Measurements from ENCODE around the gene WDR76. TPM values are rescaled to one million over a fixed set of nuclear protein-coding genes. Genes with fewer than 3 reads are reported as not detected.
A peak's percentile ranks its signal among the peaks of the same experiment; 100 is the strongest.
"Not testable (repeated sequence)": the region's sequence is repeated elsewhere in the genome, so short reads cannot be mapped to it uniquely, and the experiment has no call there.

Gene WDR76
- total RNA-seq, 1 experiment from 2014 or later = 30.7 TPM

DNA sequence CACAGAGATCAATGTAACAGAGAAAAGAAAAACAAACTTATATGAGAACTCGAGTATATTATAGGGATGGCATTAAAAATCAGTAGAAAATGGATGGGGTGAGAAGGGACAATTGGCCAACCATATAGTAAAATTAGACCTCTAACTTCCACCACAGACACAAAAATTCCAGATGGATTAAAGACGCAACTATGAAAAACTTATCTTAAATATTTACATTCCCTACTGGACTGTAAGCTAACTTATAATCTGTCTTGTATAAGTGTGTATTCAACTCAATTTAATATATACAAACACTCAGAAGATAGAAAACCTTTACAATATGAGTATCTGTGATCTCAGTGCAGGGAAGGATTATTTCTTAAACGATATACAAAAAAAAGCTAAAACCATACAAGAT, 5.3 kb upstream of the WDR76 start:
- no peak for DNase-seq (ENCODE audit: low read depth)

DNA sequence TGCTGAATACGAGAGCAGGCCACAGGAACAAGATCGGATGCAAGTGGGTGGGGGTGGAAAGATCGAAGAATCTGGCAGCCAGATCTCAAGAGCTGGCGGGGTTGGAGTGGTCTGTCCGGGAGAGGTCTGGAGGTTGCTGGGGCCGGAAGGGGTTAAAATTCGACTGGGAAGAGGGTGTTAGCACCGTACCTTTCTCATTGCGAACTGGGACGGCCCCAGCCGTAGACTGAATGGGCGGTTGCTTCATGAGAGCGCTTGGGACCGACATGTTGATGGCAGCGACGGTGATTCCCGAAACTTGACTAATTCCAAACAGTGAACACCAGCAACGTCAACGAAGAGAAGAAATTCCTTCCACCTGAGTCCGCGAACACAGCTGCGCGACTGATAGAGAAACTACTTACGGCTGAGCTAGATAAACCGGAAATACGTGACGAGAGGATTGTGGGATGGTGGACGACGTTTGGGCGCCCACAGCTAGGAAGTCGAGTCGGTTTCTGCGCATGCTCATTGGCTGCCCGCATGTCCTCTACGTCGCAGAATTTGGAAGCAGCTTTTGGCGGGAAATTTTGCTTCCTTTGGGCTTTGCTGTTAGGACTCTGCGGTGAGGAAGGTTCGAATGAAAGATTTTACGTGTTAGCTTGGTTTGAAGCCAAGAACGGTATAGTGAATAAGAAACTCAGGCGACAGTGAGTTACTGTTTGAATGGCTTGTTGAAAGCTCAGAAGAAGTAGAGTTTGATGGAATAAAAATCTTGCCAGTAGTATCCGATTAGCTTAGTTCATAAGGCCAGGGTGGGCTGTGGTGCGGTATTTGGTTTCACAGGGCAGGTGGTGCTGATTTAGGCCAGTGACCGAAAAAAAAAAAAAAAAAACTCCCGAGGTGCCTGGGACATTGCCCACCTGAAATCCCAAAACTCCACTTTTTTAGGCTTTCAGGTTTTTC, 2.2 kb upstream of the WDR76 start, which contains the start of gene MFAP1:
TSS of gene MFAP1 (minus strand) at position 389 of the 945 bp plus-strand sequence. CDS start at position 268, 121 bp downstream.
- DNase-seq (ENCODE audit: low read depth) = peak; percentile 96

DNA sequence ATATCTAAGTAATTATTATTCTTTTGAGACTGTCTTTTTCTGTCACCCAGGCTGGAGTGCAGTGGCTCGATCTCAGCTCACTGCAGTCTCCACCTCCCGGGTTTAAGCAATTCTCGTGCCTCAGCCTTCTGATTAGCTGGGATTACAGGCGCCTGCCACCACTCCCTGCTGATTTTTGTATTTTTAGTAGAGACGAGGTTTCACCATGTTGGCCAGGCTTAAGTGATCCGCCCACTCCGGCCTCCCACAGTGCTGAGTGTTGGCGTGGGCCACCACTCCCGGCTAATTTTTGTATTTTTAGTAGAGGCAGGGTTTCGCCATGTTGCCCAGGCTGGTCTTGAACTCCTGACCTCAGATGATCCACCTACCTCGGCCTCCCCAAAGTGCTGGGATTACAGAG, 1.5 kb upstream of the WDR76 start:
- not testable (repeated sequence) for DNase-seq (ENCODE audit: low read depth)

DNA sequence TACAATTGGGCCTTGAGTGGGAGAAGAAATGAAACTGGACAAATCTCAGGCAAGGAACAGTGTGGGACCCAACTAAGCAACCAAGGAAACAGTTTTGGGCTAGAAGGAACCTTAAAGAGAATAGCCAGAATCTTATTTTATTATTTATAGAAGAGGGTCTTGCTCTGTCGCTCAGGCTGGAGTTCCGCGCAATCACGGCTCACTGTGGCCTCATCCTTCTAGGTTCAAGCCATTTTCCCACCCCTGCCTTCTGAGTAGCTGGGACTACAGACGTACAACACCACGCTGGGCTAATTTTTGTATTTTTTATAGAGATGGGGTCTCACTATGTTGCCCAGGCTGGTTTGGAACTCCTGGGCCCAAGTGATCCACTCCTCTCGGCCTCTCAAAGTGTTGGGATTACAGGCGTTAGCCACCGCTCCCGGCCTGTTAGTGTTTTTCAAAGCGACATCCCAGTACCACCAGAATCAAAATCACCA, 734 bp upstream of the WDR76 start:
- DNase-seq (ENCODE audit: low read depth) = no peak

DNA sequence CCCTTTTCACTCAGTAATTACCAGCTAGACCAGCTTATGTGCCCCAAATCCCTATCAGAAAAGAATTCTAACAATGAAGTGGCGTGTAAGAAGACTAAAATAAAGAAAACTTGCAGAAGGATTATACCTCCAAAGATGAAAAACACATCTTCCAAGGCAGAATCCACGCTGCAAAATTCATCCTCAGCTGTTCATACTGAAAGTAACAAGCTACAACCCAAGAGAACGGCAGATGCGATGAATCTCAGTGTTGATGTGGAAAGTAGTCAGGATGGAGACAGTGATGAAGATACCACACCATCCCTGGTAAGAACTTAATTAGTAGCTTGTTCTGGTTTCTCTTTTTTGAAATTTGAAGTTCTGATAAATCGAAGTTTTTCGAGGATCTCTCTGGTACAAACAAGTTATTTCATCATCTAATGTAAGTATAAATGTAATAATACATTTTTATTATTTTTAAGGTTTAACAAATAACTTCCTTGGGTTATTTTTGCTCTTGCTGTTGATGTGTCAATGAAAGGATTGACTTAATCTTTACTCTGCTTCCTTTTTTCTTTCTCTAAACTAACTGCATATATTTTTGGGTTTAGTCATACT, 1.4 kb downstream of the WDR76 start:
- DNase-seq (ENCODE audit: low read depth) = no peak

DNA sequence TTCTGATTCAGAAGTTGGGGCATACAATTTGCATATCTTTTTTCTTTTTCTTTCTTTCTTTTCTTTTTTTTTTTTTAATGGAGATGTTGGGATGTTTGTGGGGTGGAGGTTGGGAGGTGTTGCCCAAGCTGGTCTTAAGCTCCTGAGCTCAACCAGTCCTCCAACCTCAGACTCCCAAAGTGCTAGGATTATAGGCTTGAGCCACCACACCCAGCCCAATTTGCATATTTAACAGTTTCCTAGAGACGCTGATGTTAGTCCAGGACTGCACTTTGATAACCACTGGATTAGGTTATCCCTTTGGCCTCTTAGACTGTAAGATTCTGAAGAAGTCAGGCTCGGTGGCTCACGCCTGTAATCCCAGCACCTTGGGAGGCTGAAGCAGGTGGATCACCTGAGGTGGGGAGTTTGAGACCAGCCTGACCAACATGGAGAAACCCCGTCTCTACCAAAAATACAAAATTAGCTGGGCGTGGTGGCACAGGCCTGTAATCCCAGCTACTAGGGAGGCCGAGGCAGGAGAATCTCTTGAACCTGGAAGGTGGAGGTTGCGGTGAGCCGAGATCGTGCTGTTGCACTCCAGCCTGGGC, 3.2 kb downstream of the WDR76 start:
- DNase-seq (ENCODE audit: low read depth) = not testable (repeated sequence)

DNA sequence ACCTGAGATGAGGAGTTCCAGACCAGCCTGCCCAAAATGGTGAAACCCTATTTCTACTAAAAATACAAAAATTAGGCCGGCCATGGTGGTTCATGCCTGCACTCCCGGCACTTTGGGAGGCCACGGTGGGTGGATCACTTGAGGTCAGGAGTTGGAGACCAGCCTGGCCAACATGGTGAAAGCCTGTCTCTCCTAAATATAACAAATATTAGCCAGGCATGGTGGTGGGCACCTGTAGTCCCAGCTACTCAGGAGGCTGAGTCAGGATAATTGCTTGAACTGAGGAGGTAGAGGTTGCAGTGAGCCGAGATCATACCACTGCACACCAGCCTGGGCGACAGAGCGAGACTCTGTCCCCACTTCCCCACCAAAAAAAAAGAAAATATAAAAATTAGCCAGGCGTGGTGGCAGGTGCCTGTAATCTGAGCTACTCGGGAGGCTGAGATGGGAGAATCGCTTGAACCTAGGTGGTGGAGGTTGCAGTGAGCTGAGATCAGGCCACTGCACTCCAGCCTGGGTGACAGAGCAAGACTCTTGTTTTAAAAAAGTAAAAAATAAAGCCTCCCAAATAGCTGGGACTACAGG, 4.0 kb downstream of the WDR76 start:
- DNase-seq (ENCODE audit: low read depth) = not testable (repeated sequence)

DNA sequence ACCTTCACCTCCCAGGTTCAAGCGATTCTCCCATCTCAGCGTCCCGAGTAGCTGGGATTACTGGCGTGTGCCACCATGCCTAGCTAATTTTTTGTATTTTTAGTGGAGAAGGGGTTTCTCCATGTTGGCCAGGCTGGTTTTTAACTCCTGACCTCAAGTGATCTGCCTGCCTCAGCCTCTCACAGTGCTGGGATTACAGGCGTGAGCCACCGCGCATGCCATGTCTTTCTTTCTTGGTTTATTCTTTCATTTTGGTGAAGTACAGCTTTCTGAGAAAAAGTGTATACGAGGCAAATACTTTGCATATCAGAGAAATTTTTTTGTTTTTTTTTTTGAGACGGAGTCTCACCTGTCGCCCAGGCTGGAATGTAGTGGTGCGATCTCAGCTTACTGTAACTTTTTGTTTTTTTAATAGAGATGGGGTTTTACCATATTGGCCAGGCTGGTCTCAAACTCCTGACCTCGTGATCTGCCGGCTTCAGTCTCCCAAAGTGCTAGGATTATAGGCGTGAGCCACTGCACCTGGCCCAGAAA, 4.8 kb downstream of the WDR76 start:
- DNase-seq (ENCODE audit: low read depth) = not testable (repeated sequence)

DNA sequence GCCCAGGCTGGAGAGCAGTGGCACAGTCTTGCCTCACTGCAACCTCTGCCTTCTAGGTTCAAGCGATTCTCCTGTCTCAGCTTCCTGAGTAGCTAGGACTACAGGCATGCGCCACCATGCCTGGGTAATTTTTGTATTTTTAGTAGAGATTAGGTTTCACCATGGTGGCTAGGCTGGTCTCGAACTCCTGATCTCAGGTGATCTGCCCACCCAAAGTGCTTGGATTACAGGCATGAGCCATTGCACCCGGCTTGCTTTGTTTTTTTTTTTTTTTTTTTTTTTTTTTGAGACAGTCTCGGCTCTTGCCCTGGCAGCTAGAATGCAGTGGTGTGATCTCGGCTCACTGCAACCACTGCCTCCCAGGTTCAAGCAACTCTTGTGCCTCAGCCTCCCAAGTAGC, 5.7 kb downstream of the WDR76 start:
- DNase-seq (ENCODE audit: low read depth) = not testable (repeated sequence)

DNA sequence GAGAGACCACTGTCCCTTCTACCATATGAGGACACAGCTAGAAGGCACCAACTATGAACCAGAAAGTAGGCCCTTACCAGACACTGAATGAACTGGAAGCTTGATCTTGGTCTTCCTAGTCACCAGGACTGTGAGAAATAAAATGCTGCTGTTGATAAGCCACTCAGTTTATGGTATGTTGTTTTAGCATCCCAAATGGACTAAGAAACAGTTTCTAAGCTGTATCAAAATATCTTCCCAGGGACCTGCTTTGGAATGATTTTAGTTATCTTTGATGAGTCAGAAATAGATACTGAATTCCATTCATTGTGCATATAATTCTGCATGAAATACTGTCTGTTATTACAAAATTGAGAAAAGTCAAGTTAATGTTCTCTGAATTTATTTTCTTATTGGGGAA, 18.6 kb downstream of the WDR76 start:
- no peak for DNase-seq (ENCODE audit: low read depth)

DNA sequence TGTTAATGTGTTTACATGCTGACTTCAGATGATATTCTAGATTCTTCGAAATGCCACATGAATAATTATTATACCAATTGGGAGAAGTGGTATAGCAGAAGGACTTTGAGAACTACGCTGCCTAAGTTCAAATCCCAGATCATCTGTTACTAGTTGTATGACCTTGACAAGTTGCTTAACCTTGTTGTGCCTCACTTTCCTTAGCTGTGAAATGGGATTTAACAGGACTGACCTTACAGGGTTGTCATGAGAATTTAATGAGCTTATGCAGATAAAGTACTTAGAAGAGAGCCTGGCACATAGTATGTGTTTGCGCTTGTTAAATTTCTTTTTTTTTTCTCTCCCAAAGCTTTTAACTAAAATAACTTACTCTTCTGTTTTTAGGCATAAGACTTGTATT, 24.4 kb downstream of the WDR76 start:
- no peak for DNase-seq (ENCODE audit: low read depth)

DNA sequence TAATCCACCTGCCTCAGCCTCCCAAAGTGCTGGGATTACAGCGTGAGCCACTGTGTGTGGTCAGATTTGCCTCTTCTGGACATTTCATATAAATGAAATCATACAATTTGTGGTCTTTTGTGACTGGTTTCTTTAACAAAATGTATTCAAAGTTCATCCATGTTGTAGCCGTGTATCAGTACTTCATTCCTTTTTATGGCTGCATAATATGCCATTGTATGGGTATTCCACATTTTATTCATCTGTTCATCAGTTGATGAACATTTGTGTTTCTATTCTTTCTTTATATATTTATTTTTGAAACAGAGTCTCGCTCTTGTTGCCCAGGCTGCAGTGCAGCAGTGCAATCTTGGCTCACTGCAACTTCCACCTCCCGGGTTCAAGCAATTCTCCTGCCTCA, 25.8 kb downstream of the WDR76 start:
- no peak for DNase-seq (ENCODE audit: low read depth)

DNA sequence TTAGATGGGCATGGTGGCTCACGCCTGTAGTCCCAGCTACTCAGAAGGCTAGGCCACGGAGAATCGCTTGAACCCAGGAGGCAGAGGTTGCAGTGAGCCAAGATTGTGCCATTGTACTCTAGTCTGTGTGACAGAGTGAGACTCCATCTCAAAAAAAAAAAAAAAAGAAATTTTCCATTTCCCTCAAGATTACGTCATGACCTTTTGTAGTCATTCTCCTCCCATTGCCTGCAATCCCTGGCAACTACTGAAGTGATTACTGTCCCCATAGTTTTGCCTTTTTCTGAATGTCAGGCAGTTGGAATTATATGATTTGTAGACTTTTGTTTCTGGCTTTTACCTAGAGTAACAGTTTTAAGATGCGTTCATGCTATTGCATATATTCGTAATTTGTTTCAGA, 28.0 kb downstream of the WDR76 start:
- no peak for DNase-seq (ENCODE audit: low read depth)

DNA sequence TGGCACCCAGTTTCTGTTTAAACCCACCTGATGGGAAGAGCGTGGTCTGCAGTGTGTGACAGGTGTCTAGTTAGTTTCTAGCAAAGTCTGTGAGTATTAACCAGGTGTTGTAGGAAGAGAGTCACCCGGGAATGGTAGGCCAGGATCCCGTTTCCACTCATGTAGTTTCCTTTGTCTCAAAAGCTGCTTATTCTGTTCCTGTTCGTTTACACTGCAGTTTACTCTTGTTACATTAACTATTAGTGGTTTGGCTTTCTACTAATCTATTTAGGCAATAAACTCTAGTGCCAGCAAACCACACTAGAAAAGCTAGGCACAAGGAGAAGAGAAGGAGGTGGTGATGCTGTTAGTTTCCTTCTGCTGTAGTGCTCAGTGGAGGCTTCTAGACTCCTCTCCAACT, 32.7 kb downstream of the WDR76 start:
- no peak for DNase-seq (ENCODE audit: low read depth)

DNA sequence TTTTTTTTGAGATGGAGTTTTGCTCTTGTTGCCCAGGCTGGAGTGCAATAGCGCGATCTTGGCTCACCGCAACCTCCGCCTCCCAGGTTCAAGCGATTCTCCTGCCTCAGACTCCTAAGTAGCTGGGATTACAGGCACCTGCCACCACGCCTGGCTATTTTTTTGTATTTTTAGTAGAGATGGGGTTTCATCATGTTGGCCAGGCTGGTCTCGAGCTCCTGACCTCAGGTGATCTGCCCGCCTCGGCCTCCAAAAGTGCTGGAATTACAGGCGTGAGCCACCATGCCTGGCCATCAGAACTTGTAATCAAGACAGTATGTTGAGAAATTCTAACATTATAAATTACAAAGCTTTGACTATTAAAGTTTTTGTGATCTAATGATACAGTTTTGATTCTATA, 39.8 kb downstream of the WDR76 start:
- DNase-seq (ENCODE audit: low read depth) = not testable (repeated sequence)

DNA sequence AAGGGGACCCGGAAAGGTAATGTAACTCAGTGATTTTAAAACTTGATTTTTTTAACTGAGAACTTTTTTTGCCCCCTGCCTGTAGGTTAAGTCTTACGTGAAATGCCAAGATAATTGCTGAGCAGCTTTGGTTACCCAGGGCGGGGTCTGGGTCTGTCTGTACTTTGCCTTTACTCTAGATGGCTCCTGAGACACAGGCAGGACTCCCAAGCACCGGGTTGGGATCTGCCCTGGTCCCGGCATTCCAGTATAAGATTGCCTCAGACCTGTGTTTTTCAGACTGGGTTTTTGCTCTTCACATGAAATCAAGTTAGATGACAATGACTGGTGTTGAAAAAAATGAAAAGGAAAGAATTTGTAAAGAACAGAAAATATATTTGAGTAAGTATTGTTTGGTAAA, 40.3 kb downstream of the WDR76 start:
- DNase-seq (ENCODE audit: low read depth) = no peak

DNA sequence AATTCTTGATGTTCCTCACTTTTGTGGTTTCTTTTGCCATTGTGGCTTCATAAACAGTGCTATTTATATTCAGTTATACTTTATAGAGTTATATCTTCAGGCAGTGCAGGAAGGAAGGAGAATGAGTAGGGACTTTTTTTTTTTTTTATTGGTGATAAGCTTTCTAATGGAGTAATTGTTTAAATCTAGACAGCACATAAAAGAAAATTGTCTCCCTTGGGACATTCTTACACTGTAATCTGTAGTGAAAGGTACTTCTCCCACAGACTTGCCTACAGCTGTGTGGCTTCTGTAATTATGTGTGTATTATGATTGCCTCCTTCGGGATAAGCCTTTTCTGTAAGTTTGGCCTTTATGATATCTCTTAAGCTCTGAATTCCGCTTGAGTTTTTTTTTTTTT, 41.6 kb downstream of the WDR76 start:
- no peak for DNase-seq (ENCODE audit: low read depth)

DNA sequence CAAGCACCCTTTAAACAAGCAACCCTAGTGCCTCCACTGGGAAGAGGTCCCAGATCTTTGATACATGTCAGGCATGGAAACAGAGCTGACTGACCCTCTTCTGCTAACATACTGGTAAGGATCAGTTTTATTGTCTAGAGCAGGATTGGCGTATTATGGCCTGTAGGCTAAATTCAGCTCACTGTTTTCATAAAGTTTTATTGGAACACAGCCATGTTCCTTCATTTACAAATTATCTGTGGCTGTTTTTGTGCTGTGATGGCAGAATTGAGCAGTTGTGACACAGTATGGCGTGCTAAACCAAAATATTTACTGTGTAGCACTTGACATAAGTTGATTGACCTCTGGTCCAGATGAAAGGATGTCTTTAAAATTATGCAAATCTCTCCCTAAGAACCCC, 45.0 kb downstream of the WDR76 start:
- no peak for DNase-seq (ENCODE audit: low read depth)

DNA sequence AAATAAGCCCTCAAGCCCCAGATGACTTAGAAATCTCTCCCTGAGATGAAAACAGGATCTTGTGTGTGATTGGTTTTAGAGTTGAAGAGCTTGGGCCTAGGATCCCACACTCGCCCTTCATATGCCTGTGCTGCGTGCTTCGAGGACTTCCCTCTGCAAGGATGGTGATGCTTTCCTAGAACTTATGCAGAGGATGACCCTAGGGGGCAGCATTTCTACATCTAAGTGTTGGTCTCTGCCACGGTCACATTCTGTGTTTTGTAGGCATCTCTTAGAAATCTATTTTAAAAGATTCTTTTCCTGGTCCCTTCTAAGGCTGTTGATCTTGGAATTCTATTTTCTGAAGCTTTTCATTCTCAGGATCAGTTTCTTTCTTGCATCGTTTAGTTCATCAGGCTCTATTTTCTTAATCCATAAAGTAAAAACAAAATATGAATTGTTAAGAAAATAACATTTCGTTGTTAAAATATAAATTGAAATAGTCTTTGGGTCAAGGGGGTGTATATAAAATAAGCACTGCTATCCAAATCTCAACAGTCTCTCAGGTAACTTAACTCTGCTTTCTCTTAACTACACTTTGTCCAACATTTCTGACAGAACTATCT, 45.7 kb downstream of the WDR76 start:
- DNase-seq (ENCODE audit: low read depth) = peak; percentile 54

DNA sequence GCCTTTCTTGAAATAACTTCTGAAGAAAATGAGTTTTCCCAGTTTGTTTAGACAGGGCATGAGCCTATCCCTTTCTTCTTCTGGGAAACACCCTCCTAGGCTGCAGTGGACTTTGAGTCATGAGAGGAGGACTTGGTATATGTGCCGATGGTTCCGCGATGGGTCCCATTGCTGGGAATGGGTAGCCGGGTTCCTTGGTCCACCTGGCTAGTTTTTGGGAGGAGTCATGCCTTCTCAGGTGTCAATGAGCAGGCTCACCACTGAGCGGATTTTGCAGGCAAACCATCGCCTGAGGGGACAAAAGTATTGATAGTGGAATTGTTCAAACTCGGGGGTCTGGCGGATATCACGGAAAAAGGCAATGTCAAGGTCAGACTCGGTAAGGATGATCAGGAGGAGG, 46.8 kb downstream of the WDR76 start:
- DNase-seq (ENCODE audit: low read depth) = no peak

DNA sequence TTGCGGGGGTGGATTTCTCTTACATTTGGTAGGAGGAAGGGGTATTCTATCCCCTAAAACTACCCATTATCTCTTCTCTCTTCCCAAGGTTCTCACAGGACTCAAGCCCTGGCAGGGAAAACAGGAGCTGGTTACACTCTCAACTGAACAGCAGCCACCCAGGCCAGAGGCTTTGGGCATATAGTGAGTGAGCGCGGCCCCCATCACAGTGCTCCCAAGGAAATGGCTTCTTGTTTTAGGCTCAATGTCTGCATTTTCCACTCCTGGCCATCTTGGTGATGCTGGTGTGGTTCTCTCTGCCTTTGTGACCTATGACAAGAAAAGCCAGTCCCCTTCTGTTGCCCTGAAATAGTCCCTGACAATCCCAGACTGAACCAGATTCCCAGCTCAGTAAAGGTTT, 50.1 kb downstream of the WDR76 start:
- no peak for DNase-seq (ENCODE audit: low read depth)

DNA sequence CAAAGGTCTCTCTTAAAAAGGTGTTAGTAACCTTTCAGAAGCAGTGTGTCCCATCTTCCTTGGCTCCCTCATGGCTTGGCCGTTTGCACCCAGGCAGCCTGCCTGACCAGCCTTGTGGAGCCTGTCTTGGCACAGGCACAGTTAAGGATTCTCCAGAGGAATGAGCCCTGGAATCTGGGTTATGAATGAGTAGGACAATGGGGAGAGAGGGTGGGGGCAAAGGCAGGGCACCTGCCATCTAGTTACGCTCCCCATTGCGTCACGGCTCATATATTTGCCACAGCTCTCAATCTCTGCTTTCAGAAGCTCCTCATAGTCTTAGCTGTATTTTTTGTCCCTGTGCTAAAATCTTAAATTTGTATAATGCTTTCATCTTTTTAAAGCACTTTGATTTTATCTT, 50.6 kb downstream of the WDR76 start:
- no peak for DNase-seq (ENCODE audit: low read depth)
